ENCODE results near the gene FHL3.

- TF ChIP-seq CTCF (conservative IDR thresholded peaks at IDR 0.05; ENCODE audit: low read depth, low read length) (0 out of 2 replicates have a peak, but pooled peaks have one; percentile 9), ELK1 (IDR thresholded peaks at IDR 0.05; ENCODE audit: borderline replicate concordance, low read depth, low read length) (no peak), RFX5 (IDR thresholded peaks at IDR 0.05; ENCODE audit: low read depth, low read length) (no peak)
Observed at GRCh38 chr1:38009088-38009840, 4.0 kb upstream of the FHL3 start.

Data from IMR-90 (cell line).